Measurements from ENCODE around the gene GLTP. TPM values are rescaled to one million over a fixed set of nuclear protein-coding genes. Genes with fewer than 3 reads are reported as not detected.

Gene GLTP
- total RNA-seq, 1 donor from 2014 or later: 27.1 TPM

GRCh38 chr12:109860977-109861376 lies 19.4 kb downstream of the GLTP start:
- Histone ChIP-seq H3K4me1 (ENCODE audit: insufficient read depth, low read length) (peaks cover 5% of the 10 kb centered on the region), H3K9ac (ENCODE audit: low read length) (no peak overlapping the region), H2AFZ (ENCODE audit: low read depth, low read length) (no peak overlapping the region), H3K27me3 (ENCODE audit: insufficient read depth, low read length) (no peaks in the 10 kb centered on the region), H4K20me1 (ENCODE audit: insufficient read depth, low read length) (peaks cover 57% of the 10 kb centered on the region), H3K4me3 (ENCODE audit: insufficient read depth, low read depth, low read length) (no peak overlapping the region), H3K79me2 (ENCODE audit: insufficient read depth, low read length) (peaks cover 32% of the 10 kb centered on the region), H3K4me2 (ENCODE audit: low read length) (no peak overlapping the region), H3K9me3 (ENCODE audit: insufficient read depth, low read depth, low read length) (no peaks in the 10 kb centered on the region), H3K36me3 (ENCODE audit: insufficient read depth, low read length) (peaks cover 4% of the 10 kb centered on the region), H3K27ac (ENCODE audit: low read depth, low read length) (no peak overlapping the region)
- H3K4me1 Mint-ChIP-seq (ENCODE audit: low read depth, unreplicated experiment): peaks cover 2% of the 10 kb centered on the region
- TF ChIP-seq EZH2 (IDR thresholded peaks at IDR 0.05; ENCODE audit: insufficient read depth, low read length) (no peak), CTCF (IDR thresholded peaks at IDR 0.05; ENCODE audit: insufficient read depth, low read depth, low read length) (no peak)
- H3K9me3 Mint-ChIP-seq (ENCODE audit: unreplicated experiment): no peaks in the 10 kb centered on the region
- H3K27me3 Mint-ChIP-seq (ENCODE audit: low read depth, unreplicated experiment): no peaks in the 10 kb centered on the region
- DNase-seq (ENCODE audit: low read depth) (no peak), FAIRE-seq (no peak)
- H3K4me3 Mint-ChIP-seq (ENCODE audit: unreplicated experiment): no peak overlapping the region
- peaks cover 16% of the 10 kb centered on the region for H3K36me3 Mint-ChIP-seq (ENCODE audit: low read depth, unreplicated experiment)
- no peak overlapping the region for H3K27ac Mint-ChIP-seq (ENCODE audit: unreplicated experiment)

DNA sequence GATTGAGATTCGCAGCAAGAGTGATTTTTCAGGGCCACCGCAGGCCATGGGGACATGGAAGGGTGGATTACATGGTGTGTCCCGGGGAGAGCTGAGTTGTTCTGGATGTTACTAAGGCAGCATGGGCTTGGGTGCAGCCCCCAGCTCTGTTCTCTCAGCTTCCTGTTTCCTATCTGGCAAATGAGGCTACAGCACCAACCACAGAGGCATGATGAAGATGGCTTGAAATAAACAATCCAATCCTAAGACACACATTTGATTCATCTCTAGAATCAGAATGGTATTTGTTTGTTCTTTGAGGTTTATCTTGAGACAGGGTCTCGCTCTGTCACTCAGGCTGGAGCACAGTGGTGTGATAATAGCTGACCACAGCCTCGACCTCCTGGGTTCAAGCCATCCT lies 21.6 kb downstream of the GLTP start:
- Mint-ChIP-seq H3K36me3 (ENCODE audit: low read depth, unreplicated experiment) (peaks cover 19% of the 10 kb centered on the region), H3K4me1 (ENCODE audit: low read depth, unreplicated experiment) (peaks cover 2% of the 10 kb centered on the region), H3K4me3 (ENCODE audit: unreplicated experiment) (no peak overlapping the region), H3K27me3 (ENCODE audit: low read depth, unreplicated experiment) (no peaks in the 10 kb centered on the region), H3K9me3 (ENCODE audit: unreplicated experiment) (no peaks in the 10 kb centered on the region), H3K27ac (ENCODE audit: unreplicated experiment) (no peak overlapping the region)
- FAIRE-seq: no peak
- no peaks in the 10 kb centered on the region for H3K27me3 ChIP-seq (ENCODE audit: insufficient read depth, low read length)
- DNase-seq (ENCODE audit: low read depth): no peak
- H2AFZ ChIP-seq (ENCODE audit: low read depth, low read length): no peak overlapping the region
- H3K27ac ChIP-seq (ENCODE audit: low read depth, low read length): no peak overlapping the region
- no peak for TF ChIP-seq EZH2 (IDR thresholded peaks at IDR 0.05; ENCODE audit: insufficient read depth, low read length)
- no peak for TF ChIP-seq CTCF (IDR thresholded peaks at IDR 0.05; ENCODE audit: insufficient read depth, low read depth, low read length)
- H3K9me3 ChIP-seq (ENCODE audit: insufficient read depth, low read depth, low read length): no peaks in the 10 kb centered on the region
- H3K4me3 ChIP-seq (ENCODE audit: insufficient read depth, low read depth, low read length): no peak overlapping the region
- peaks cover 5% of the 10 kb centered on the region for H3K36me3 ChIP-seq (ENCODE audit: insufficient read depth, low read length)
- H3K79me2 ChIP-seq (ENCODE audit: insufficient read depth, low read length): peaks cover 13% of the 10 kb centered on the region
- H3K4me1 ChIP-seq (ENCODE audit: insufficient read depth, low read length): no peaks in the 10 kb centered on the region
- no peak overlapping the region for H3K4me2 ChIP-seq (ENCODE audit: low read length)
- no peak overlapping the region for H3K9ac ChIP-seq (ENCODE audit: low read length)
- peaks cover 39% of the 10 kb centered on the region for H4K20me1 ChIP-seq (ENCODE audit: insufficient read depth, low read length)

DNA sequence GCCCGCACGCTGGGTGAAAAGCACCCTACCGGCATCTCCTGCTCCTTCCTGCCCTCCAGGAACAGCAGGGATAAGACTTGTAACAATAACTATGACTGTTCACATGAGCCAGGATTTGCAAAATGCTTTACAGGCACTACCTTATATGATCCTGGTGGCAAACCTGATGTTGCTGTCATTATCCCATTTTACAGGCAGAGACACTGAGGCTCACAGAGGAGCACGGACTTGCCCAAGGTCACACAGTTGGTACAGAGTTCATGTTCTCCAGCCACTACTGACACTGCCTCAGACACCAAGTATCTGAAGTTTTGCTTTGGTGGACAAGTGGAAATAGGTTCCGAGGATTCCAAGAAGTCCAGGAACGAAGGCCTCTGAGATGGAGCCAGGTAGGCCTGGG lies 22.6 kb downstream of the GLTP start:
- peaks cover 18% of the 10 kb centered on the region for H3K36me3 Mint-ChIP-seq (ENCODE audit: low read depth, unreplicated experiment)
- no peak overlapping the region for H3K9ac ChIP-seq (ENCODE audit: low read length)
- no peak for TF ChIP-seq EZH2 (IDR thresholded peaks at IDR 0.05; ENCODE audit: insufficient read depth, low read length)
- TF ChIP-seq CTCF (IDR thresholded peaks at IDR 0.05; ENCODE audit: insufficient read depth, low read depth, low read length): no peak
- H3K36me3 ChIP-seq (ENCODE audit: insufficient read depth, low read length): peaks cover 5% of the 10 kb centered on the region
- no peaks in the 10 kb centered on the region for H3K4me1 ChIP-seq (ENCODE audit: insufficient read depth, low read length)
- H3K79me2 ChIP-seq (ENCODE audit: insufficient read depth, low read length): peaks cover 7% of the 10 kb centered on the region
- H3K27me3 Mint-ChIP-seq (ENCODE audit: low read depth, unreplicated experiment): no peaks in the 10 kb centered on the region
- H3K9me3 Mint-ChIP-seq (ENCODE audit: unreplicated experiment): no peaks in the 10 kb centered on the region
- no peaks in the 10 kb centered on the region for H3K9me3 ChIP-seq (ENCODE audit: insufficient read depth, low read depth, low read length)
- no peak overlapping the region for H3K4me2 ChIP-seq (ENCODE audit: low read length)
- H3K27ac Mint-ChIP-seq (ENCODE audit: unreplicated experiment): no peak overlapping the region
- no peak for FAIRE-seq
- H3K4me3 ChIP-seq (ENCODE audit: insufficient read depth, low read depth, low read length): no peak overlapping the region
- H2AFZ ChIP-seq (ENCODE audit: low read depth, low read length): no peak overlapping the region
- no peaks in the 10 kb centered on the region for H3K27me3 ChIP-seq (ENCODE audit: insufficient read depth, low read length)
- no peak overlapping the region for H3K27ac ChIP-seq (ENCODE audit: low read depth, low read length)
- no peak overlapping the region for H3K4me3 Mint-ChIP-seq (ENCODE audit: unreplicated experiment)
- no peak for DNase-seq (ENCODE audit: low read depth)
- peaks cover 31% of the 10 kb centered on the region for H4K20me1 ChIP-seq (ENCODE audit: insufficient read depth, low read length)
- peaks cover 2% of the 10 kb centered on the region for H3K4me1 Mint-ChIP-seq (ENCODE audit: low read depth, unreplicated experiment)
